Activated CD4-positive, alpha-beta T cell treated with anti-CD3 and anti-CD28 coated beads, Interleukin-2, amount 10 ng/mL, durations not matched to agents 24 days and 14 days (primary cell): ENCODE data around the gene RNF207. TPM values are rescaled to one million over a fixed set of nuclear protein-coding genes. Genes with fewer than 3 reads are reported as not detected.

Experiments used
- DNase-seq: peaks from one replicate; pipeline ENCODE4 v3.0.0; 2022
- H3K27ac Mint-ChIP-seq: one replicate; pipeline ENCODE4 v1.8.0; 2022; ENCODE audit warnings: mild to moderate bottlenecking, mixed read lengths
- H3K27me3 Mint-ChIP-seq: one replicate; pipeline ENCODE4 v1.8.0; 2022; ENCODE audit warnings: mixed read lengths
- H3K36me3 Mint-ChIP-seq: one replicate; pipeline ENCODE4 v1.8.0; 2022; ENCODE audit warnings: low read depth, mild to moderate bottlenecking, mixed read lengths
- H3K4me1 Mint-ChIP-seq: one replicate; pipeline ENCODE4 v1.8.0; 2021; ENCODE audit warnings: mixed read lengths
- H3K4me3 Mint-ChIP-seq: one replicate; pipeline ENCODE4 v1.8.0; 2022; ENCODE audit warnings: mild to moderate bottlenecking, moderate library complexity, mixed read lengths
- H3K9me3 Mint-ChIP-seq: one replicate; pipeline ENCODE4 v1.8.0; 2021; ENCODE audit warnings: mixed read lengths
- intact Hi-C: fragments of 100-400 bp; cut with micrococcal nuclease; formaldehyde crosslinking; loops from one replicate; pipeline ENCODE4 v1.15.1; 2023
- total RNA-seq: library from RNA; stranded (reverse); gene quantifications from 2 replicates; pipeline ENCODE4 v1.2.3, GENCODE V29; 2022

The RNF207 gene
- total RNA-seq, 1 donor from 2014 or later, result 54.7 TPM

GRCh38 chr1:6167391-6168303, 38.3 kb upstream of the RNF207 start:
- DNase-seq, result no peak
- H3K4me3 Mint-ChIP-seq, result no peak overlapping the region
- H3K4me1 Mint-ChIP-seq, result no peaks in the 10 kb centered on the region
- peaks cover 2% of the 10 kb centered on the region for H3K27me3 Mint-ChIP-seq
- H3K27ac Mint-ChIP-seq, result no peak overlapping the region
- H3K9me3 Mint-ChIP-seq, result no peaks in the 10 kb centered on the region
- H3K36me3 Mint-ChIP-seq, result no peaks in the 10 kb centered on the region
- intact Hi-C loops, result no loop called here

GRCh38 chr1:6168947-6169586, 36.9 kb upstream of the RNF207 start:
- Mint-ChIP-seq H3K27me3 (peaks cover 2% of the 10 kb centered on the region), H3K27ac (no peak overlapping the region), H3K4me3 (no peak overlapping the region), H3K4me1 (no peaks in the 10 kb centered on the region), H3K9me3 (no peaks in the 10 kb centered on the region), H3K36me3 (no peaks in the 10 kb centered on the region)
- intact Hi-C loops, result no loop called here
- DNase-seq, result no peak

GRCh38 chr1:6170116-6170741, 35.7 kb upstream of the RNF207 start:
- H3K27ac Mint-ChIP-seq, result no peak overlapping the region
- H3K4me3 Mint-ChIP-seq, result no peak overlapping the region
- intact Hi-C loops, result no loop called here
- DNase-seq, result no peak
- no peaks in the 10 kb centered on the region for H3K36me3 Mint-ChIP-seq
- peaks cover 2% of the 10 kb centered on the region for H3K27me3 Mint-ChIP-seq
- no peaks in the 10 kb centered on the region for H3K9me3 Mint-ChIP-seq
- H3K4me1 Mint-ChIP-seq, result no peaks in the 10 kb centered on the region

- Mint-ChIP-seq H3K4me1 (no peaks in the 10 kb centered on the region), H3K36me3 (no peaks in the 10 kb centered on the region), H3K27ac (no peak overlapping the region), H3K9me3 (no peaks in the 10 kb centered on the region), H3K4me3 (no peak overlapping the region), H3K27me3 (peaks cover 2% of the 10 kb centered on the region)
- DNase-seq, result no peak
- intact Hi-C loops, result no loop called here
Observed at GRCh38 chr1:6170742-6171201, 35.1 kb upstream of the RNF207 start.

- Mint-ChIP-seq H3K4me3 (no peak overlapping the region), H3K9me3 (no peaks in the 10 kb centered on the region), H3K36me3 (no peaks in the 10 kb centered on the region), H3K4me1 (no peaks in the 10 kb centered on the region), H3K27ac (no peak overlapping the region), H3K27me3 (peaks cover 4% of the 10 kb centered on the region)
- intact Hi-C loops, result no loop called here
- no peak for DNase-seq
Observed at GRCh38 chr1:6171548-6172124, 34.3 kb upstream of the RNF207 start.

- no peak overlapping the region for H3K27ac Mint-ChIP-seq
- H3K27me3 Mint-ChIP-seq, result peaks cover 11% of the 10 kb centered on the region
- intact Hi-C loops, result no loop called here
- H3K4me1 Mint-ChIP-seq, result no peaks in the 10 kb centered on the region
- H3K36me3 Mint-ChIP-seq, result no peaks in the 10 kb centered on the region
- no peaks in the 10 kb centered on the region for H3K9me3 Mint-ChIP-seq
- no peak for DNase-seq
- no peak overlapping the region for H3K4me3 Mint-ChIP-seq
Observed at GRCh38 chr1:6172549-6172948, 33.4 kb upstream of the RNF207 start.

GRCh38 chr1:6174621-6175410, 31.1 kb upstream of the RNF207 start:
- no peaks in the 10 kb centered on the region for H3K36me3 Mint-ChIP-seq
- no peak overlapping the region for H3K27ac Mint-ChIP-seq
- H3K4me1 Mint-ChIP-seq, result no peaks in the 10 kb centered on the region
- H3K4me3 Mint-ChIP-seq, result no peak overlapping the region
- no peaks in the 10 kb centered on the region for H3K9me3 Mint-ChIP-seq
- no peak for DNase-seq
- intact Hi-C loops, result no loop called here
- peaks cover 23% of the 10 kb centered on the region for H3K27me3 Mint-ChIP-seq

GRCh38 chr1:6175411-6175828, 30.5 kb upstream of the RNF207 start:
- Mint-ChIP-seq H3K27me3 (peaks cover 23% of the 10 kb centered on the region), H3K36me3 (no peaks in the 10 kb centered on the region), H3K27ac (no peak overlapping the region), H3K4me3 (no peak overlapping the region), H3K9me3 (no peaks in the 10 kb centered on the region), H3K4me1 (no peaks in the 10 kb centered on the region)
- intact Hi-C loops, result no loop called here
- no peak for DNase-seq

- peaks cover 36% of the 10 kb centered on the region for H3K27me3 Mint-ChIP-seq
- no peak overlapping the region for H3K4me3 Mint-ChIP-seq
- intact Hi-C loops, result no loop called here
- H3K4me1 Mint-ChIP-seq, result peaks cover 8% of the 10 kb centered on the region
- H3K27ac Mint-ChIP-seq, result no peak overlapping the region
- no peak for DNase-seq
- H3K9me3 Mint-ChIP-seq, result no peaks in the 10 kb centered on the region
- peaks cover 3% of the 10 kb centered on the region for H3K36me3 Mint-ChIP-seq
Observed at GRCh38 chr1:6176779-6177178, 29.1 kb upstream of the RNF207 start.

GRCh38 chr1:6177681-6178380, 28.1 kb upstream of the RNF207 start:
- intact Hi-C loops, result no loop called here
- DNase-seq, result no peak
- Mint-ChIP-seq H3K36me3 (peaks cover 4% of the 10 kb centered on the region), H3K27me3 (peaks cover 41% of the 10 kb centered on the region), H3K9me3 (no peaks in the 10 kb centered on the region), H3K4me3 (no peak overlapping the region), H3K27ac (no peak overlapping the region), H3K4me1 (peaks cover 9% of the 10 kb centered on the region)

- H3K36me3 Mint-ChIP-seq, result peaks cover 4% of the 10 kb centered on the region
- H3K27ac Mint-ChIP-seq, result no peak overlapping the region
- H3K9me3 Mint-ChIP-seq, result no peaks in the 10 kb centered on the region
- H3K4me1 Mint-ChIP-seq, result peaks cover 10% of the 10 kb centered on the region
- peak overlapping the region; percentile 18 for H3K4me3 Mint-ChIP-seq
- intact Hi-C loops, result no loop called here
- H3K27me3 Mint-ChIP-seq, result peaks cover 42% of the 10 kb centered on the region
- DNase-seq, result no peak
Observed at GRCh38 chr1:6178751-6179563, 27.0 kb upstream of the RNF207 start.

- Mint-ChIP-seq H3K27ac (no peak overlapping the region), H3K9me3 (no peaks in the 10 kb centered on the region), H3K4me1 (peaks cover 10% of the 10 kb centered on the region), H3K36me3 (peaks cover 10% of the 10 kb centered on the region), H3K27me3 (peaks cover 42% of the 10 kb centered on the region), H3K4me3 (no peak overlapping the region)
- intact Hi-C loops, result loop anchor here (10.0 kb wide), 1 partner anchor 75 kb away; no protein-coding TSS in a partner anchor
- no peak for DNase-seq
Observed at GRCh38 chr1:6179564-6180175, 26.2 kb upstream of the RNF207 start.
